A673 (cell line): ENCODE measurements around the gene FARP1.

Experiments used
- EZH2 ChIP-seq: fragments of 200-600 bp; sonication (generic); IDR thresholded peaks from 2 replicates; pipeline ENCODE4 v1.6.1; 2017; ENCODE audit warnings: borderline replicate concordance, low read depth, mild to moderate bottlenecking, mixed read lengths, antibody characterized with exemption, low read length; ENCODE audit not compliant: poor library complexity, severe bottlenecking
- TF ChIP-seq, protein P1 (sequence below): fragments of 300-800, 200-600 bp; sonication (generic); conservative IDR thresholded peaks from 2 replicates; pipeline ENCODE4 v1.5.1; 2017; ENCODE audit warnings: low read depth, mild to moderate bottlenecking, antibody characterized with exemption, low read length, moderate library complexity, mixed read lengths

DNA sequence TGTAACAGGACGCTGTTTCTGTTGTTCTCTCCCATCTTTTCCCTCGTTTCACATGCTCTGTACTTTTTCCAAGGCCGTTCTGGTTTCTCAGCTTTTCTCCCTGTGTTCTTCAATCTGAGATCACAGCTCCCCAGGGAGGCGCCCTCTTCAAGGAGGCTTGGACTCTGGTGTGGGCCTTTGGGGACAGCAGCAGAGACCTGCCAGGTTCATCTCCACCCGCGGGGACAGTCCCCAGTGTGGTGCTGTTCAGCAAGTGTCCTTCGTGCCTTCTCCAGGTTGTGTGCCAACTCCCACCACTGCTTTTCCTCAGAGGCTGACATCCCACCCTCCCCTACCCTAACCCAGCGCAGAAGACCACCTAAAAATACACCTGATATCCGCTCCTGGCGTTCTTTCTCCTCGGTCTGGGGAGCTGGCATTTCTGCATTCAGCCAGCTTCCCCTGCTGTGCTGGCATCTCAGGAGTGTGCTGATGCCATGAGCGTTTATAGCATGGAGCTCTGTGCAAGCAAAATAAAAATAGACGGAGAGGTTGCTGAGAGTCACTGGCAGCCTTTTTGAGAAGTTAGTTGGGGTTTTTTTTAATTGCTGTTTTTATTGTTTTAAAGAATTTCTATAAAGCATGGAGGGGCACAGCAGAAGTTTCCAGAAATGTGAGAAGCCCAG lies 284.6 kb downstream of the FARP1 start:
- TF ChIP-seq, protein P1, sequence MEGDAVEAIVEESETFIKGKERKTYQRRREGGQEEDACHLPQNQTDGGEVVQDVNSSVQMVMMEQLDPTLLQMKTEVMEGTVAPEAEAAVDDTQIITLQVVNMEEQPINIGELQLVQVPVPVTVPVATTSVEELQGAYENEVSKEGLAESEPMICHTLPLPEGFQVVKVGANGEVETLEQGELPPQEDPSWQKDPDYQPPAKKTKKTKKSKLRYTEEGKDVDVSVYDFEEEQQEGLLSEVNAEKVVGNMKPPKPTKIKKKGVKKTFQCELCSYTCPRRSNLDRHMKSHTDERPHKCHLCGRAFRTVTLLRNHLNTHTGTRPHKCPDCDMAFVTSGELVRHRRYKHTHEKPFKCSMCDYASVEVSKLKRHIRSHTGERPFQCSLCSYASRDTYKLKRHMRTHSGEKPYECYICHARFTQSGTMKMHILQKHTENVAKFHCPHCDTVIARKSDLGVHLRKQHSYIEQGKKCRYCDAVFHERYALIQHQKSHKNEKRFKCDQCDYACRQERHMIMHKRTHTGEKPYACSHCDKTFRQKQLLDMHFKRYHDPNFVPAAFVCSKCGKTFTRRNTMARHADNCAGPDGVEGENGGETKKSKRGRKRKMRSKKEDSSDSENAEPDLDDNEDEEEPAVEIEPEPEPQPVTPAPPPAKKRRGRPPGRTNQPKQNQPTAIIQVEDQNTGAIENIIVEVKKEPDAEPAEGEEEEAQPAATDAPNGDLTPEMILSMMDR: no peak
- TF ChIP-seq EZH2: no peak
